HG03342 (cell line): ENCODE data around the gene SCAF1.

ENCODE experiments used
- ATAC-seq: cut with Tn5 transposase; IDR thresholded peaks from one replicate; pipeline ENCODE4 v1.9.1; 2021; ENCODE audit warnings: mild to moderate bottlenecking, moderate library complexity; ENCODE audit not compliant: unreplicated experiment

The SCAF1 gene

DNA sequence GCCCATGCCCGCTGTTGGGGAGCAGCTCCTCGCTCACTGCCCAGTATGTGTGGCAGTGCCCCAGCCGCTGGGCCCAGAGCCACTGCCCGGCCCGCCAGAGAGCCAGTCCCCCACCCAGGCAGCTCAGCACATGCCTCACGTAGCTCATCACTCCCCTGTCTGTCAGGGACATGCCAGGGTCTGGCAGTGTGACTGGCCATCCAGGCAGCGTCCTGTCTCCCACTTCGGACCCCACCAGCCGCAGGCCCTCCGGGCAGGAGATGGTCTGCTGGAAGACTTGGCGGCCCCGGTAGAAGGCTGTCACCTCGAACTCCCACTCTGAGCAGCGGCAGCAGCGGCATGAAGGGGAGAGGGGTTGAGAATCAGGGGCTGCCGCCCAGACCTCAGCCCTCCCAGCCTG is 20.0 kb downstream of the SCAF1 start:
- ATAC-seq: no peak

DNA sequence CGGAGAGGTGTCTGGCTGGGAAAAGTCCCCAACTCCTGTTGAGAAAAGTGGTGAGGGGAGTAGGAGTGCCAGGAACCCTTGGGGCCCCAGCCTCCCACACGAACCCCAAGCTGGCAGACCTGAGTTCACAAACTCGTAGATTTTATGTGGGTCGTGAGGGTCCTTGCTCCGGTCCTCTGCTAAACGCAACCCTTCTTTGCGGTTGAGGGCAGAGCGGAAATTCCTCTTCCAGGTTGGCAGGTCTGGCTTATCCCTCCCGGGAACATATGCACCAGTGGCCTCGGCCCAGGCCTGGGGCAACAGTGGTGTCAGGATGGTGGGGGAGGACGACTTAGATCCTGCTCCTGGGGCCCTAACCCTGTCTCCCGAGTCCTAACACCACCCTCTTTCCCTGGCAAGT is 21.2 kb downstream of the SCAF1 start:
- no peak for ATAC-seq

DNA sequence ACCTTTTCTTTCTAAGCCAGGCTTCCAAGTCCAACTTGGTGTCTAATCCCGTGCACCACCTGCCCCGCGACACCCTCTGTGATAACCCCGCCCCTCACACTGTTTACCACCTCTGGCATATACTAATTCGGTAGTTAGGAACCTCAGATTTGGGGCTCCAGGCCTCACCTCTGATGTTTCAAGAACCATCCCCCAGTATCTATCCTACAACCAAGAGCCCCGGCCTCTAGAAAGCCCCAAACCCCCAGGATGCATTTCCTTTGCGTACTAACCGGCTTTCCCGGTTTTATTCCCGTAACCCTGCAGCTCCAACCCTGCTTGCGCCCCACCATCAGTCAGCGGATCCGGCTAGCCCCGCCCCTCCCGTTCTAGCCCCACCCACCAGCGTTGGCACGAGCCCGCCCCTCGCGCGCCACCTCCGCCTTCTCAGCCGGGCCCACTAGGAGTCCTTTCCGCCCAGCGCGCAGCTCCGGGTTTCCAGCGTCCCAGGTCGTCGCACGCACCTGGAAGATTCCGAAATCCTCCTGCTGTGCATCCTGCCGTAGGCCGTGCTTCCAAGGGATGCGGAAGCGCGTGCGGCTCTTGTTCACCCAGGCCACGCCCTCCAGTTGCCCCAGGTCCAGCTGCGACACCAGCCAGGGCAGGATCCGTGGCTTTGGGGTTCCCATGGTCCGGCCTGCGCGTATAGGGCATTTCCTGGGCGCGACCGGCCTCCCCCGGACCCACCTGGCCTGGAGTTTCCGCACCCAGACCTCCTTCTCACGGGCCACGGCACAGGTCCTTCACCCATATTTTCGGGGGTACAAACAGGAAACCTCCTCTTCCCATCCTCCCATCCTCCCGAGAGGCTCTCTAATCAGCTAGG is 22.4 kb downstream of the SCAF1 start:
- no peak for ATAC-seq

DNA sequence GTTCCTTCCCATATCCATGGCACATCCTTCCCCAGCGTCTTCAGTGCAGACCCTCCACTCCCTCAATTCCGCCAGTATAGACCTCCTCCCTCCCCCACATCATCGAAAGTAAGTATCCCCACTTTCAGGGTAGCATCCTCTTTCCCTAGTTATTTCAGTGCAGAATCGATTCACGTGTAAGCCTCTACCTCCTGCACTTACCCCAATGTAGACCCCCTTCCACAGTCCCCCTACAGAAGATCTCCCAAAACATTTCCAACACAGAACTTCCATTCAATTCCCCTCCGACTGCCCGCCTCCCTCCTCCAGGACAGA is 23.0 kb downstream of the SCAF1 start:
- no peak for ATAC-seq

DNA sequence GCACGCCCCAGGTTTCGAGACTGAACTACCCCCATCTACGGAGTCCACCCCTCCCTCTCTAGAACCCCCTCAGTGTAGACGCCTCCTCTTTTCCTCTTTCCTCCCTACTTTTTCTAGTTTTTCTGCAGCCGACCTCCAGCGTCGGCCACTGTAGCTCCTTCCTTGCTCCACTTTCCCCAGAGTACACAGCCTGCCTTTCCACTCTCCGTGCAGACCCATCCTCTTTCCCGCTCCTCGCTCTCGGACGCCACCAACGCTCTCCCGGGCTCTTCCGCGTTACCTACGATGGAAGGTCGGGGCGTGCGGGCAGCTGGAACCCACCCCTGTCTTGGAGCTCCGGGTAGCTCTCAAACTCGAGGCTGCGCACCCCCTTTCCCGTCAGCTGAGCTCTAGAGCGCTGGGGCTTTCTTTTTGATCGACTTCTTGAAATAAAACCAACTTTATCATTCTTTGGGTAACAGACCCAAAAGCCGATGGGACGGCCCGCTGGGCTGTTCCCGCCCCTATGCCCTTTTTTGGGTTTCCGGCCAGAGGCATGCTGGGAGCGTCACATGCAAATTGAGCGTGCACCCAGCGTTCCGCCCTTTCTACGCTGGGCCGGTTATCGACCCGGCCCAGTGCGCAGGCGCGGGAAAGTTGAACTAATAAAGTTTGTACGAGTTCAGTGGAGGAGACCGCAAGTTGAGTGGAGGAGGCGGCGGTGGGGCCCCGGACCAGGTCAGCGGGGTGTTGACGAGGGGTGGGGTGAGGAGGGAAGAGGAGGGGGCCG is 23.5 kb downstream of the SCAF1 start, which contains the start of the genes BCL2L12 and IRF3:
Gene BCL2L12, plus strand, starts transcription at position 583 of the 769 bp plus-strand sequence. CDS start 760 bp downstream, outside the sequence.
Gene IRF3, minus strand, starts transcription at position 507 of the 769 bp plus-strand sequence. CDS start 1,019 bp downstream, outside the sequence.
- peak; percentile 74 for ATAC-seq

DNA sequence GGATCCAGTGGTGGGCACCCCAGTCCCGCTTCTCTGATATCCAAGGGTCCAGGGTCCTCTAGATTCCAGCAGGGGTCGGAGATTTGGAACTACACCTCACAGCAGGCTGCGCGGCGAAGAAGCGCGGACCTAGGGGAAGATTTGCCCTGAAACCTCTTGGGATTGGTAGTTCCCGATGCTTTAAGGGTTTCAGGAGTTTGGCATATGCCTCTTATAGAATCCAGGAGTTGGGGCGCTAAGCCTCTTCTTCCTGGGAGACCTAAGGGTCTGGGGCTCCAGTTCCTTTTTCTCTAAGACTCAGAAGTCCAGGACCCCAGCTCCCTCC is 24.1 kb downstream of the SCAF1 start:
- no peak for ATAC-seq

DNA sequence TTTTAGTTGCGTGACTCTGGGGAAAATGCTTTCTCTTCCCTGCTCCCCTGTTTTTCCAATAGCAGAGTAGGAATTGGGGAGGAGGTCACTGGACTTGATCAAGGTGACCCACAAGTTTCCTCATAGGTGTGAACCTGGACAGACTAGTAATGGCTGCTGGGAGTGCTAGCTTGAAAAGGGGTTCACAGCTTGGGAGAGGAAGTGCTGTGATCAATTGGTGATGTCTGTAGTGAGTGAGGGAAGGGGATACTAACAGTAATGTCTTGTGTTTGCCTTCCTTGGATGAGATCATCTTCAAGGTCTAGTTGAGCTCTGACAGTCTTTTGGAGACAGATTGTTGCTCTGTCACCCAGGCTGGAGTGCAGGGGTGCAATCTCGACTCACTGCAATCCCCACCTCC is 25.5 kb downstream of the SCAF1 start:
- no peak for ATAC-seq

DNA sequence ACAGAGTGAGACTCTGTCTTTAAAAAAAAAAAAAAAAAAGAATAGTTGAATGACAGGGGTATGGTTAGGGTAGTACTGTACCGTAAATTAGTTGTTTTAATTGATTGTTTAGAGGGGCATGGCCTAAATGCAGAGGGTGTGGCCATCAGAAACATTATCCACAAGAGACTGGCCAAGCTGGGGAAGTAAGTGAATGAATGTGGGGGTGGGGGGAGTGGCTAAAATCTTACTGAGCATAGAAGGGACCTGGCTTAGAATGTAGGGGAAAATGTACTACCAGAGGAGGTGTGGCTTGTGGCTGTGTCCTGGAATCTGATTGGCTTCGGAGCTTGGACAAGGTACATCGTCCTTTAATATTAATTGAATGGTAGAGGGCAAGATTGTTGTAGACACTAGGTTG is 27.5 kb downstream of the SCAF1 start:
- ATAC-seq: no peak

DNA sequence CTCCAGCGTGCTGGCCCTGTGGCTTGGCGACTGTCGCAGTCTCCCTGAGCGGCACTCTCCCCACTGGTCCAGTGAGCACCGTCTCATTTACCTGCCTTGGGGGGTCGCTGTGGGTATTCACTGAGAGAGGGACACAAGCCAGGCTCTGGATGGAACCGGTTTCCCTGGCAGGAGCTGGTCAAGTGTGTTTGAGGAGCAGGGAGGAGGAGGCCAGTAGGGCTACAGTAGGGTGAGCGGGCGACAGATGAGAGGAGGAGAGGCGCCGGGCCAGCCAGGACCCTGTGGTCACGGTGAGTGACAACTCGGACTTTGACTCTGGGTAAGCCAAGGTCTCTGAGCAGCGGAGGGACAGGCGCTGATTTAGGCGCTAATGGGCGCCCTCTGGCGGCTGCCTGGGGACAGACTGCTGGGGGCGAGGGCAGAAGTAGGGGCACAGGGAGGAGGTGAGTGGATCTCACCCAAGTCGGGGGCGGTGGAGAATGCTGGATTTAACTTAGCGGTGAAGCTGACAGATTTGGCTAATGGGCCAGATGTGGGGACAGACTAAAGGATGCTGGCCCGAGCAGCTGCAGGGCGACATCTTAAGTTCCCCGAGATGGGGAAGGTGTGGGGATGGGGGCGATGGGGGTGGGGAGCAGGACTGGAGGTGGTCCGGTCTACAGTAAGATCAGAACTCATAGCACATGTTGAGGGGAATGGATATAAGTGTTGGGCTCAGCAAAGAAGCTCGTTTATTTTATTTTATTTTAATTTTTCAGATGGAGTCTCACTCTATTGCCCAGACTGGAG is 30.3 kb downstream of the SCAF1 start:
- no peak for ATAC-seq

DNA sequence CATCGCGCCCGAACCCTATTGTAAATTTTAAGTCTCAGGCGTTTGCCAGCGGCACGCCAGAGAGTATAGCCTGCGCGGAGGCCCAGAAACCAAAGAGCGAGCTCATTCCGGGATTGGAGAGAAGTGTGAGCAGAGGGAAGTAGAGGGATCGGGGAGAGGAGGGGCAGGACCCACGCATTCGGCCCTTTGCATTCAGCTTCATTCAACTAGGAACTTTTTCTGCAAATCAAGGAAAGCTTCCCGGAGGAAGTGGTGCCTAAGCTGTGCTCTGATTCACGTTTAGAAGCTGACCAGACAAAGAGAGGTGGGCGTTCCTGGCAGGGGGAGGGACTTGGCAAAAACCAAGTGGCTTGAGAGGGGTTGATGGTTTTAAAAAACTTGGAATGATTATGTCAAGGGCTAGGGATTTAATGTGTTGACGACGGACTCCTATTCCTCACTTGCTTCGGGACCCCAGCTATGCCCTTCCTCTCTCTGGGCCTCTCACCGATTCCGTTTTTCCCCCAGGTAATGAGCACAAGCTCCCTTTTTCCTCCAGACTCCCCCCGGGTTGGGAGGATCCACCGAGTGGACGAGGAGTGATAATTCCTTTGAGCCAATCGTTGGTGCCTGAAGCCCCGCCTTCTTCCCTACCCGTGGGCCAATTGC is 34.3 kb downstream of the SCAF1 start:
- no peak for ATAC-seq

DNA sequence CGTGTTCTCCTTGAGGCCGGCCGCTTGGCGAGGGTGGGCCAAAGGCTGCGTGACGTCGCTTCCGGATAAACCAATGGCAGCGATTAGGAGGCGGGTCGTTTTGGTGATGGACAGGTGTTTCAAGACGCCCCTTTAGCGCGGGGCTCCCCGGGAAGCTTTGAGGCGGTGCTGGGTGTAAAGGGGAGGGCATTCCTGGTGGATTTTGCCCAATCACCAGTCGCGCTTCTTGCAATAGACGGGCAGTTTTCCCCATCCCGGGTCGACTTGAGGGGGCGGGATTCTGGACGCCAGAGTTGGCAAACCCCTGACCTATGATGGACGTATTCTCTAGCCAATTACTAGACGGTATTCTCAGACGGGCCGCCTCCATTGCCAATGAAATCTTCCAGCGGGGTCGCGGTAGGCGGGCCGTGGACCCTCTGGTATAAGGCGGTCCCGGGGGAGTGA is 34.8 kb downstream of the SCAF1 start:
- peak; percentile 66 for ATAC-seq

DNA sequence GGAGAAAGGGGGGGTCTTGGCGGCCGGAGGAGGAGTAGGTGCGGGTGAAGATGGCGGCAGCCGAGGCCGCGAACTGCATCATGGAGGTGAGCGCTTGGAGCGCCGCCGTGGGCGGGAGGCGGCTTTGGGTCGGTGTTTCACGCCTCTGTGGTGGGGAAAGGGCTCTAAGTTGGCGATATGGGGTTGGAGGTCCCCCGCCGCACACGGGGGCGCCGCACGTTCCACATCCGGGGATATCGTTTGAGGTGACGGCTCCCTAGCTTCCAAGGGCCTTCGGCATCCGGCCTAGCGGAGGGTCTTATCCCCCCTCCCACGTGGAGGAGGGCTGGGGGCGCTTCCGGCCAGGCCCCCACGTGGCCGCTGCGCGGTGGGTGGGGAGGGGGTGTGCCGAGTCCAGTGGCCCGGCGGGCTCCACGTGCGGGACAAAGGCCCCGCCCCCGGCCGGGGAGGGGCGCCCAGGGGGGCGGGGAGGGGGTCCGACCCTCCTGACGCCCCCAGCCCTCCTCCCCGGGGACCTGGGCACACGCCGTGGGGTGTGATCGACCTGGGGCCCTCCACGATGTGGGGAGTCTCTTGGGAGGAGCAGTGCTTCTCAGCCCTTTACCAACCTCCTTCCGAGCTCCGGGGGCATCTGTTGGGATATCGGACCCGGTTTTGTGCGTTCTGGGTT is 35.4 kb downstream of the SCAF1 start, which contains the start of gene PRMT1:
Gene PRMT1, plus strand, starts transcription at position 41 of the 670 bp plus-strand sequence. Its CDS starts 10 bp downstream, at position 51.
- ATAC-seq: no peak

DNA sequence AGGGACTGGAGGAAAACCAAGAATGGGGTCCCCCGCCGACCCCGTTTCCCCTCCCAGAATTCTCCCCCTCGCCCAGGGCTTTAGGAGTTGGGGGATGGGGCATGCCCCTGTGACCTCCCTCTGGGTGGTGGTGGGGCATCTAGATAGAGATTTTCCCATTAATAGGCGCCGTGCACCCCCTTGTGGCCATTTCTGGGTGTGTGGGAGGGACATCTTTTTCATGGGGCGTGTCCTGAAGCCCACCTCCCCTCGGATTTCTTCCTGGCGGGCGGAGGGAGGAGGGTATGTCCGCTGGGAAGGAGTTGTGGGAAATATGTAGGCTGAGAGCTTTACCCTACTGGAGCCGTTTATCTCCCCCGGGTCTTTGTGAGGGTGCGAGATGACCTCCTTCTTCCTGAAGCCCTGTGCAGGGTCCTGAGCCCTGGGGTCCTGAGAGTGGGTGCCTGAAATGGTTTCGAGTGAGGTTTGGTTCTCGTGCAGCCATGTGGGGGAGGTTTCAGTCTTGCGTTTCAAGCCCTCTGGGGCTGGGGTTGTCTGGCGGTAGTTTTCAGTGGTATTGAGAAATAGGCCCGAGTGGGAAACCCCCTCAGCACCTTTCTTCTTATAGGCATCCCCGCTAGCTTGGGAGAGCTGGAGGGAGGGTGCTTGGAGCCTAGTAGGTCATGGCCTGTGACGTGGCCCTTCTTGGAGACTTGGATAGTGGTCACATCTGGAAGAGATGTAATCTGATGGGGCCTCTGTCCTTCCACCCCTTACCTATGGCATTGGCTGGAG is 36.1 kb downstream of the SCAF1 start:
- ATAC-seq: no peak

DNA sequence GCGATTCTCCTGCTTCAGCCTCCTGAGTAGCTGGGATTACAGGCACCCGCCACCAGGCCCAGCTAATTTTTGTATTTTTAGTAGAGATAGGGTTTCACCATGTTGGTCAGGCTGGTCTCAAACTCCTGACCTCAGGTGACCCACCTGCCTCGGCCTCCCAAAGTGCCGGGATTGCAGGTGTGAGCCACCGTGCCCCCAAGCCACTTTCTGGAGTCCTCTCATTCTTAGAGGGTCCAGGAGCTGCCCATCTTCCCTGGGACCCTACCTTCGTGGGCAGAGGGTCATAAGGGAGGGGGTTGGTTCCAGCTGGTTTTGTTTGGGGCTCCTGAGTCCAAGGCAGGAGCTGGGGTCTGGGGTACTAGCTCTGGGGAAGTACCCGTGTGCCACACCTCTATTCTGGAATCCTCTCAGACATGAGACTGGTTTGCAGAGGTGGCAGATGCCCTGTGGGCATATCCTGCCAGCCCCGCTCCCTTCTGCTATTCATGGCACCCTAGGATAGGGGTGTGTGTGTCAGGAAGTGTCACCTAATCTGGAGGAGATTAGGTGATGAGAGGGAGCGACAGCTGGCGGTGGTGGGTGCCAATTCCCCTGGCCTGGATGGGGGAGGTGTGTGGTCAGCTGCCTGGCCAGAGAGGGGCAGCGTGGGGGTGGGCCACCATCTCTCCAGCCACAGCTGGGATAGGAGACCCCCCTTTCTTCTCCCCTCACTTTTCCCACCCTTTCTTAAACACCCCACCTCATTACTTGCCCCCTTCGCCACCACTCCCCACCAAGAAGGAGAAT is 37.2 kb downstream of the SCAF1 start:
- no peak for ATAC-seq

DNA sequence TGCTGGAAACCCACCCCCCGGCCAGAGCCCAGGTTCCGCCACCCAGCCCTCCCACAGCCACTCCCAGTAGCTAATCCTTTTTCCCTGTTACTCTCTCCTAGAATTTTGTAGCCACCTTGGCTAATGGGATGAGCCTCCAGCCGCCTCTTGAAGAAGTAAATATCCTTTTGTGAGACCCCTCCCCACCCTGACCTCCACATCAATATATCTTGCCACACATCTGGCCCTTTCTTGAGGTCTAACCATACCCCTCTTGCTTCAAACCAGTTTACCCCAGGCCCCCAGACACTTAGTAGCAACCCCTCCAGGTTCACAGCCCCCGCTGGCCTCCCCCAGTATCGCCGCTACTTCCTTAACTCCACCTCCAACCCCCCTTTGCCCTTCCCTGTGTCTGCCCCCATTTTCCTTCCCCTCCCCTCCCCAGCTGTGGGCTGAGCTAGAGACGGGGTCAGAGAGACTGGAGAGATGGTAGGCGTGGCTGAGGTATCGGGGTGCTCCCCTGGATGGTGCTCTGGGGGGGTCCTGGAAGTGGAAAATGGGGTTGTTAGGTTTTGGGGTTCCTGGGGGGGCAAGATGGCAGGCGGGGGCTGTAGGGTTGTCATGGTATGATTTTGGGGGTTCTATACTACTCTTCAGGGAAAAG is 37.9 kb downstream of the SCAF1 start:
- no peak for ATAC-seq

DNA sequence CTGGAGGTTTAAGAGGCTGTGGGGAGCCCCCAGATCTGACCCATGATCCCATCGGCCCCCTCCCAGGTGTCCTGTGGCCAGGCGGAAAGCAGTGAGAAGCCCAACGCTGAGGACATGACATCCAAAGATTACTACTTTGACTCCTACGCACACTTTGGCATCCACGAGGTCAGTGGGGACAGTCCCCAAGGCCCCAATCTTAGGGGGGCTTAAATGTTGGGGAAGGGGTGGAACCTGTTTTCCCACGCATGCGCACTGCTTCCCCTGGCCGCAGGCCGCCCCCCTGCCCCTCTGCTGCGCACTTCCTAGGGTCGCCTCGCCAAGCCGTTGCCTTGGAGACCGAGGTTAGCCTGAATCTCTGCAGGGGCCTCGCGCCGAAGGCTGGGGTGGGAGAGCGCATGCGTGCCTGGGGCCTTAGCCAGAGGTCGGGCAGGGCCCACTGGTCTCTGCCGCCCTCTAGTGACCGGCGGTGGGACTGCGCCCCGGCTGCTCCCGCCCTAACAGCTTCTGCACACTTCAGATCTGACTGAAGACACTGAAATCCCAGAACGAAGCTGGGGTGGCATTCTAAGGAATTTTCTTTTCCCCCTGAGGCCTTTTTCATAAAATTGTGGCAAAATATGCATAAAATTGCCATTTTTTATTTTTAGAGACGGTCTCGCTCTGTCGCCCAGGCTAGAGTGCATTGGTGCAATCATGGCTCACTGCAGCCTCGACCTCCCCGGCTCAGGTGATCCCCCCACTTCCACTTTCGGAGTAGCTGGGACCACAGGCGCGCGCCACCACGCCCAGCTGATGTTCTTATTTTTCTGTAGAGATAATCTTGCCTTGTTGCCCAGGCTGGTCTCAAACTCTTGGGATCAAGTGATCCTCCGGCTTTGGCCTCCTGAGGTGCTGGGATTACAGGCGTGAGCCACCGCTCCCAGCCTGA is 38.7 kb downstream of the SCAF1 start:
- ATAC-seq: no peak

DNA sequence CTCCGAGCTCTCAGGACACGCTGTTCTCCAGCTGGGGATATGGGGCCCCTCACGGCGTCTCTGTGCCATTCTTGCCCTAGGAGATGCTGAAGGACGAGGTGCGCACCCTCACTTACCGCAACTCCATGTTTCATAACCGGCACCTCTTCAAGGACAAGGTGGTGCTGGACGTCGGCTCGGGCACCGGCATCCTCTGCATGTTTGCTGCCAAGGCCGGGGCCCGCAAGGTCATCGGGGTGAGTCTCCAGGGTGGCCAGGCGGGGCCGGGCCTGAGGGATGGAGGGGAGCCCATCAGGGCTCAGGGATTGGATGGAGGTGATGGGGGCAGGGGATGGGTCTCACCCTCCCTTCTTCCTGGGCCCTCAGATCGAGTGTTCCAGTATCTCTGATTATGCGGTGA is 39.8 kb downstream of the SCAF1 start:
- no peak for ATAC-seq
